Spleen (tissue), 13 donors: ENCODE data around the gene LPAR3. TPM values are rescaled to one million over a fixed set of nuclear protein-coding genes. Genes with fewer than 3 reads are reported as not detected.
A peak's percentile ranks its signal among the peaks of the same experiment; 100 is the strongest.

Experiments
- DNase-seq: peaks from one replicate; pipeline ENCODE4 v3.0.0-alpha.2; 2020
- H3K27ac ChIP-seq, 8 donors: fragments of 200-600 bp; sonication (generic) in 7 of 8; 1 replicate in 4 of 8; 2 replicates in 4 of 8; pipeline versions ENCODE4 v1.5.0 to v1.8.0; 2016 to 2021; ENCODE audit warnings: inconsistent platforms in 4 of 8, mild to moderate bottlenecking in 4 of 8, moderate library complexity in 1 of 8
- H3K27me3 ChIP-seq, 7 donors: fragments of 200-600 bp; sonication (generic) in 6 of 7; replicated peaks in 1 of 7; 1 replicate in 4 of 7; 2 replicates in 3 of 7; pipeline versions ENCODE4 v1.5.0 to v1.8.0; 2016 to 2021; ENCODE audit warnings: inconsistent platforms in 3 of 7, mild to moderate bottlenecking in 1 of 7
- H3K36me3 ChIP-seq, 6 donors: fragments of 200-600 bp; sonication (generic) in 5 of 6; 1 replicate in 4 of 6; 2 replicates in 2 of 6; pipeline versions ENCODE4 v1.5.0 to v1.8.0; 2016 to 2021; ENCODE audit warnings: inconsistent platforms in 2 of 6
- H3K4me1 ChIP-seq, 6 donors: fragments of 200-600 bp; sonication (generic) in 5 of 6; 1 replicate in 3 of 6; 2 replicates in 3 of 6; pipeline versions ENCODE4 v1.5.0 to v1.8.0; 2016 to 2021; ENCODE audit warnings: inconsistent platforms in 3 of 6
- H3K4me3 ChIP-seq, 8 donors: fragments of 200-600 bp; sonication (generic) in 7 of 8; 1 replicate in 4 of 8; 2 replicates in 4 of 8; pipeline versions ENCODE4 v1.5.0 to v1.8.0; 2016 to 2021; ENCODE audit warnings: inconsistent platforms in 4 of 8, mild to moderate bottlenecking in 4 of 8, moderate library complexity in 2 of 8
- H3K9me3 ChIP-seq, 8 donors: fragments of 200-600 bp; sonication (generic) in 7 of 8; 1 replicate in 4 of 8; 2 replicates in 4 of 8; pipeline versions ENCODE4 v1.5.0 to v1.8.0; 2016 to 2021; ENCODE audit warnings: inconsistent platforms in 4 of 8
- POLR2A ChIP-seq, 3 donors: fragments of 450-650 bp; IDR thresholded peaks; one replicate each; pipeline ENCODE4 v1.5.1; 2017; ENCODE audit warnings: antibody characterized with exemption in 3 of 3, mild to moderate bottlenecking in 1 of 3
- POLR2AphosphoS5 ChIP-seq, 3 donors: sonication (generic); formaldehyde crosslinking; IDR thresholded peaks; one replicate each; pipeline ENCODE4 v1.5.1; 2017; ENCODE audit warnings: antibody characterized with exemption in 3 of 3
- WGBS, 5 donors: extraction: QIAGEN DNeasy Blood & Tissue Kit in 3 of 5; methylation state at CpG; one replicate each; pipeline versions ENCODE4 v1.1.5 to v1.1.7; 2013 to 2018; 5-methylcytosine and 5-hydroxymethylcytosine counted together
- intact Hi-C: fragments of 100-400 bp; cut with DNase I; formaldehyde crosslinking; loops from one replicate; pipeline ENCODE4 v1.15.0; 2023; ENCODE audit warnings: low total_unique reads
- long read RNA-seq, 2 donors: transcript quantifications; one replicate each; lab custom pipeline, GENCODE V29; 2026
- polyA plus RNA-seq, 3 donors: library from polyadenylated mRNA; stranded (reverse); fragments of 200-250 nt; gene quantifications; one replicate each; pipeline ENCODE4 v1.2.1, GENCODE V29; 2013
- total RNA-seq, 7 donors: library from RNA; depleted of rRNA in 3 of 7; stranded (reverse); fragments of >200 nt in 3 of 7; fragmentation: NEBNext Ultra II Directional in 4 of 7; extraction: Animal tissue kit (Norgen Biotek cat#: 25700) in 4 of 7; gene quantifications; one replicate each; pipeline versions ENCODE4 v1.1.0 to v1.2.1, GENCODE V29; 2016 to 2021
- TF ChIP-seq, protein P1 (sequence below), 11 experiments: fragments of 200-600 bp in 7 of 11; fragments of 450-650 bp in 4 of 11; sonication (generic) in 4 of 11; IDR thresholded peaks in 8 of 11; conservative IDR thresholded peaks in 3 of 11; 1 replicate in 7 of 11; 2 replicates in 4 of 11; pipeline versions ENCODE4 v1.4.0 to v1.8.0; 2016 to 2021; ENCODE audit warnings: antibody characterized with exemption in 11 of 11, inconsistent platforms in 4 of 11, mild to moderate bottlenecking in 1 of 11
- donor health status: healthy with polysubstance abuse.
- donor health status: DM: no; HTN: no; CAD: no; lungs with moderate emphysema.
- donor health status: DM: no; HTN: no; CAD: no.
- donor health status: Bipolar disorder and iron deficiency.
- donor health status: healthy.
- donor health status: DM: no; HTN: no; CAD: no.
- donor health status: DM: yes; HTN: yes; CAD: no.

LPAR3 gene, protein sequence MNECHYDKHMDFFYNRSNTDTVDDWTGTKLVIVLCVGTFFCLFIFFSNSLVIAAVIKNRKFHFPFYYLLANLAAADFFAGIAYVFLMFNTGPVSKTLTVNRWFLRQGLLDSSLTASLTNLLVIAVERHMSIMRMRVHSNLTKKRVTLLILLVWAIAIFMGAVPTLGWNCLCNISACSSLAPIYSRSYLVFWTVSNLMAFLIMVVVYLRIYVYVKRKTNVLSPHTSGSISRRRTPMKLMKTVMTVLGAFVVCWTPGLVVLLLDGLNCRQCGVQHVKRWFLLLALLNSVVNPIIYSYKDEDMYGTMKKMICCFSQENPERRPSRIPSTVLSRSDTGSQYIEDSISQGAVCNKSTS
- total RNA-seq, result under 1 TPM; 0.24 to 0.85 (median 0.57) TPM
- polyA plus RNA-seq, result under 1 TPM; 0.03 to 0.28 (median 0.06) TPM
- long read RNA-seq, donor 1, result 0 reads
- long read RNA-seq, donor 2, result 0 reads

DNA sequence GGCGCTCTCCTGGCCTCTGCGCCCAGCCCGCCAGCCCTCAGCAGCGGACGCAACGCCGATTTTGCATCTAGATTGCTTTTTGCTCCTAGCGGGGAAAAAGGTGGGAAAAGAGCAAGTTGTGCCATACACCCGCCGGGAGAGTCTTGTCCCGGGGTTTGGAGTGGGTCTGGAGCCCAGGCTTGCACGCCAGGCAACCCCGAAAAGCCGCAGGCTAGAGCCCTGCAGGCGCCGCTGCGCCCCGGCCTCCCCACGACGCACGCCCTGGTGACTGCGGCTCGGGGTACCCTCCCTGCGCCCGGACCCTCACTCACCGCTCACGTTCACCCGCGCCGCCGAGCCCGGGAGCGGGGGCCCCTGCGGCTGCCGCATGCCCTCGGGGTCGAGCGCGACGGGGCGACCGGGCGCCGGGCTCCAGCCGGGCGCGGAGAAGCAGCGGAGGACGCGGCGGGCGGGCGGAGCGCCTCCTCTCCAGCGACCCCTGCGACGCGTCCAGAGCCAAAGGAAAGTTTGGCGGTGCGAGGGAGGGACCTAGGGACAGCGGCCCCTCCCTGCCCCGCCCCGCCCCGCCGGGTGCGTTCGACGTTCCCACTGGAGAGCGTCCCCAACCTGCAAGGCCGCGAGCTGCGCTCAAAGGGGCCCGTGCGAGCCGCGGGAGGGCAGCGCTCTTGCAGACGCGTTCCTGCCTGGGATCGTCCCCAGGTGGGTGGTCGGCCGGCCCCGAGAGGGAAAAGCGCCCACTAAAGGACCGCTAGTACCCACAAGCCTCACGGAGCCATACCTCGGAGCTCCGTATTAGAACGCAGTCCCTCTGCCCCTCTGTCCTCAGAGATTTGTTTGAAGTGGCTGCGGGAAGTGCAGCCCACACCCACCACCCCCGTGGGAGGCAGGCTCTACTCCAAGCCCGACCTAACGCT lies at the start of gene LPAR3:
Gene LPAR3, minus strand, starts transcription at position 502 of the 914 bp plus-strand sequence. CDS start 27,086 bp downstream, outside the sequence.
- intact Hi-C loops, result no loop called here
- Histone ChIP-seq H3K4me3 (peak within 1 kb of the TSS in 7 of 8 donors; percentile 23 to 65 (median 32)), H3K27ac (no peak within 1 kb of the TSS)

DNA sequence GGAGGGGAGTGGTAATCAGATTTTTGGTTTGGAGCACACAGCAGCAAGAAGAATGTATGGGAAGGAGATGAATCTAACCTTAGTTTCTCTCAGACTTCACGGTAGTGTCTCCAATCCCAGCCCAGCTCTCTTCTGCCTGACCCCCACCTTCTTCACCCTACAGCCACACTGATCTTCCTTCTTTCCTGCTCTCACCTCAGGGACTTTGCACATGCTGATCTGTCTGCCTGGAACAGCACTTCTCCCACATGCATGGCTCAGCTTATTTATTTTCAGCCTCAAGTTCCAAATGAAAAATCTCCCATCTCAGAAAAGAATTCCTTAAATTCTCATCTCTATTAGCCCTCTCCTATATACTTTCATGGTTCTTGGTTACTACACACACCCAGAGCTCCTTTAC lies 48.8 kb upstream of the LPAR3 start:
- DNase-seq, result no peak
- no peak overlapping the region for H3K27ac ChIP-seq
- no peak for TF ChIP-seq POLR2AphosphoS5 (IDR thresholded peaks at IDR 0.05)
- TF ChIP-seq, protein P1, sequence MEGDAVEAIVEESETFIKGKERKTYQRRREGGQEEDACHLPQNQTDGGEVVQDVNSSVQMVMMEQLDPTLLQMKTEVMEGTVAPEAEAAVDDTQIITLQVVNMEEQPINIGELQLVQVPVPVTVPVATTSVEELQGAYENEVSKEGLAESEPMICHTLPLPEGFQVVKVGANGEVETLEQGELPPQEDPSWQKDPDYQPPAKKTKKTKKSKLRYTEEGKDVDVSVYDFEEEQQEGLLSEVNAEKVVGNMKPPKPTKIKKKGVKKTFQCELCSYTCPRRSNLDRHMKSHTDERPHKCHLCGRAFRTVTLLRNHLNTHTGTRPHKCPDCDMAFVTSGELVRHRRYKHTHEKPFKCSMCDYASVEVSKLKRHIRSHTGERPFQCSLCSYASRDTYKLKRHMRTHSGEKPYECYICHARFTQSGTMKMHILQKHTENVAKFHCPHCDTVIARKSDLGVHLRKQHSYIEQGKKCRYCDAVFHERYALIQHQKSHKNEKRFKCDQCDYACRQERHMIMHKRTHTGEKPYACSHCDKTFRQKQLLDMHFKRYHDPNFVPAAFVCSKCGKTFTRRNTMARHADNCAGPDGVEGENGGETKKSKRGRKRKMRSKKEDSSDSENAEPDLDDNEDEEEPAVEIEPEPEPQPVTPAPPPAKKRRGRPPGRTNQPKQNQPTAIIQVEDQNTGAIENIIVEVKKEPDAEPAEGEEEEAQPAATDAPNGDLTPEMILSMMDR (IDR thresholded peaks at IDR 0.05 in 8 of 11, conservative IDR thresholded peaks at IDR 0.05 in 3 of 11), result no peak
- no peak for TF ChIP-seq POLR2A (IDR thresholded peaks at IDR 0.05)
- no peaks in the 10 kb centered on the region for H3K27me3 ChIP-seq
- H3K4me1 ChIP-seq, result peaks cover 3 to 16% (median 13%) of the 10 kb centered on the region in 6 donors
- no peaks in the 10 kb centered on the region for H3K9me3 ChIP-seq
- WGBS, 5 donors, result 81 to 92% (median 87%) methylated on average over 1 of the region's 1 CpG
- H3K36me3 ChIP-seq, result peaks cover 0 to 20% (median 0%) of the 10 kb centered on the region in 6 donors
- intact Hi-C loops, result loop anchor here (5.0 kb wide), 1 partner anchor 310 kb away; no protein-coding TSS in a partner anchor
- H3K4me3 ChIP-seq, result no peak overlapping the region

More for the DNA sequence above, at the start of gene LPAR3:
- TF ChIP-seq POLR2A (IDR thresholded peaks at IDR 0.05) (no peak), POLR2AphosphoS5 (IDR thresholded peaks at IDR 0.05) (no peak)
- TF ChIP-seq, protein P1 (IDR thresholded peaks at IDR 0.05 in 8 of 11, conservative IDR thresholded peaks at IDR 0.05 in 3 of 11), result no peak
- no peaks in the 10 kb centered on the region for H3K36me3 ChIP-seq
- no peaks in the 10 kb centered on the region for H3K9me3 ChIP-seq
- 2 to 5% (median 3%) methylated on average over 27 to 93 of the region's 93 CpGs for WGBS, 5 donors
- no peak for DNase-seq
- H3K27me3 ChIP-seq, result peaks cover 0 to 57% (median 27%) of the 10 kb centered on the region in 7 donors
- peaks cover 0 to 15% (median 14%) of the 10 kb centered on the region in 6 donors for H3K4me1 ChIP-seq

DNA sequence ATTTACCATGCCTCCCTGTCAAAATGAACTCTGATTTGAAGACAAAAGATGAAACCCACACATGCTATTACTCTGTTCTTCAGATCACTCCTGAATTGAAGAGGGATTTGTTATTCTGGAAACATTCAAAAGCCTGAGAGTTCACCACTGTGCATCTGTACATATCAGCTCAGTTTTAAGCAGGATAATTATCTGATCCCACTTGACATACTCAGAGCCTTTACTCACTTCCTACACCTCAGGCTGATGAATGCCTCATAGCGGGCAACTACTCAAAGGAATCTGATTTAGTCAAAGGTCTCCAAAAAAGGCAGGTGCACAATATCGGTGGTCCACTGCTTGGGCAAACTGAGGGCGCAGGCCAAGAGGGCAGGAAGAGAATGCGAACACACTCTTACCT lies 47.5 kb upstream of the LPAR3 start:
- Histone ChIP-seq H3K36me3 (peaks cover 0 to 20% (median 0%) of the 10 kb centered on the region in 6 donors), H3K27ac (no peak overlapping the region), H3K27me3 (no peaks in the 10 kb centered on the region), H3K4me1 (peaks cover 1 to 15% (median 10%) of the 10 kb centered on the region in 6 donors), H3K9me3 (no peaks in the 10 kb centered on the region), H3K4me3 (no peak overlapping the region)
- 82 to 91% (median 89%) methylated on average over 4 of the region's 4 CpGs for WGBS, 5 donors
- DNase-seq, result no peak
- no peak for TF ChIP-seq POLR2A (IDR thresholded peaks at IDR 0.05)
- intact Hi-C loops, result loop anchor here (5.0 kb wide), 1 partner anchor 312 kb away; no protein-coding TSS in a partner anchor

DNA sequence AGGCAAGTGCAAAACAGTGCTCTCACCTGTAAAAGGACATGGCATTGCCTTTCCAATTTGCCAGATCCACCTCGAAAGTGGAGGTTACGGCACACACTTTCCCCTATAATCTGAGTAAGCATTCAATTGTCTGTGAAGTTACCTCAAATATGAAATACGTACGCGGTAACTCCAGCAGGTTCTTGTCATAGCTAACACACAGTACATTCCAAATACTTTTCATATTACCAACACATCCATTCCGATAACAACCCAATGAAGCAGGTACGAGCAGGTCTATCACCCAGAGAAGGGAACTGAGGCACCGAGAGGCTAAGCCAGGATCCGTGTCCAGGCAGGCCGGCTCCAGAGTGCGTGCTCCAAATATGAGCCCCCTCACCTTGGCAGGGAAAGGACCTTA lies 46.8 kb upstream of the LPAR3 start:
- intact Hi-C loops, result loop anchor here (5.0 kb wide), 1 partner anchor 313 kb away; no protein-coding TSS in a partner anchor
- Histone ChIP-seq H3K27me3 (no peaks in the 10 kb centered on the region), H3K4me3 (no peak overlapping the region), H3K36me3 (peaks cover 0 to 20% (median 0%) of the 10 kb centered on the region in 6 donors), H3K4me1 (peaks cover 0 to 11% (median 5%) of the 10 kb centered on the region in 6 donors), H3K9me3 (no peaks in the 10 kb centered on the region), H3K27ac (no peak overlapping the region)
- no peak for DNase-seq
- 91 to 97% (median 97%) methylated on average over 11 of the region's 11 CpGs for WGBS, 5 donors
- no peak for TF ChIP-seq POLR2A (IDR thresholded peaks at IDR 0.05)
